ENCODE measurements around the gene ABHD17C.
"Not testable (repeated sequence)": the region's sequence is repeated elsewhere in the genome, so short reads cannot be mapped to it uniquely, and the experiment has no call there.

Gene ABHD17C
- total RNA-seq: 2.9 to 6.6 reads per million in 2 donors

DNA sequence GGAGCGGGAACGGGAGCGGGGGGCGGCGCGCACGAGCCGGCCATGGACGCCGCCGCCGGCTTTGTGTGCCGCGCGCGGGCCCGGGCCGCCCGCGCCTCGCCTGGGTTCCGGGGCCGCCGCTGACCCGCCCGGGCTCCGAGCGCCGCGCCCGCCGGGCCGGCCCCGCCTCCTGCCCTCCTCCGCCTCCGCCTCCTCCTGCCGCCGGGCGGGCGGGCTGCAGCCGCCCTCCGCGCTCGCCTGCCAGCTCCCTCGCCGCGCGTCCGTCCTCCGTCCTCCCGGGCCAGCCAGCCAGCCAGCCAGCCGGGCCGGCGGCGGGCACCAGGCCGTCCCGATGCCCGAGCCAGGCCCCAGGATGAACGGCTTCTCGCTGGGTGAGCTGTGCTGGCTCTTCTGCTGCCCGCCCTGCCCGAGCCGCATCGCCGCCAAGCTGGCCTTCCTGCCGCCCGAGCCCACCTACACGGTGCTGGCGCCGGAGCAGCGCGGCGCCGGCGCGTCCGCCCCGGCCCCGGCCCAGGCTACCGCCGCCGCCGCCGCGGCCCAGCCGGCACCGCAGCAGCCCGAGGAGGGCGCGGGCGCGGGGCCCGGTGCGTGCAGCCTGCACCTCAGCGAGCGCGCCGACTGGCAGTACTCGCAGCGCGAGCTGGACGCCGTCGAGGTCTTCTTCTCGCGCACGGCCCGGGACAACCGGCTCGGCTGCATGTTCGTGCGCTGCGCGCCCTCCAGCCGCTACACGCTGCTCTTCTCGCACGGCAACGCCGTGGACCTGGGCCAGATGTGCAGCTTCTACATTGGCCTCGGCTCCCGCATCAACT lies at the start of gene ABHD17C:
ABHD17C (plus strand) TSS at position 212 of the 812 bp plus-strand sequence; CDS start at position 332, 120 bp downstream.
- peak; percentile 43 for DNase-seq

DNA sequence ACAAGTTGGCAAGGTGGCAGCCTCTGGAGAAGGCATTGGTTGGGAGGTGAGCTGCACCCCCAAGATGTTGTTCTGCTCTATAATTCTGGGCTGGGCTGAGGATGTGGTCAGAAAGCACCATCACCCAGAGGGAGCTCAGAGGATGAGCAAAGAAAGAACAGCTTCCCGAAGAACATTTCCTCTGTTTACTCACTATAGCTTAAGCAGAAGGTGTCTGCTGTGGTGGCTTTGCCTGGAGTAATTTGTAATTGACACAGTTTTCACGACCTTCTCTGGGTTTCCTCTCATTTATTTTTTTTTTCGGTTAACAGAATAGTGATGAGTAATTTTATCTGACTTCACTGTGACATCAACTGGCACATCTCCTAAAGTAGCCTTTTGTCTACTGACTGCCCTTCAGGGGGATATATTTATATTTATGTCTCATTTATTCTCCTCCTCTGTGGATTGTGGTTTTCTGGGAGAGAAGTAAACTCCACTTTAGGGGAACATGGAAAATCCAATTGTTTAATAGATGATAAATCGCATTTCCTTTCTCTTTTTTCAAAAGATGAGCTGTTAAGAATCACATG lies 49.5 kb upstream of the ABHD17C start:
- DNase-seq: no peak

DNA sequence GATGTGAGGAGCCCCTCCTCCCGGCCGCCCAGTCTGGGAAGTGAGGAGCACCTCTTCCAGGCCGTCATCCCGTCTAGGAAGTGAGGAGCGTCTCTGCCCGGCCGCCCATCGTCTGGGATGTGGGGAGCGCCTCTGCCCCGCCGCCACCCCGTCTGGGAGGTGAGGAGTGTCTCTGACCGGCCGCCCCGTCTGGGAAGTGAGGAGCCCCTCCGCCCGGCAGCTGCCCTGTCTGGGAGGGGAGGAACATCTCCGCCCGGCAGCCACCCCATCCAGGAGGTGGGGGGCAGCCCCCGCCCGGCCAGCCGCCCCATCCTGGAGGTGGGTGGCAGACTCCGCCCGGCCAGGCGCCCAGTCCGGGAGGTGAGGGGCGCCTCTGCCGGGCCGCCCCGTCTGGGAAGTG lies 47.7 kb upstream of the ABHD17C start:
- not testable (repeated sequence) for DNase-seq

DNA sequence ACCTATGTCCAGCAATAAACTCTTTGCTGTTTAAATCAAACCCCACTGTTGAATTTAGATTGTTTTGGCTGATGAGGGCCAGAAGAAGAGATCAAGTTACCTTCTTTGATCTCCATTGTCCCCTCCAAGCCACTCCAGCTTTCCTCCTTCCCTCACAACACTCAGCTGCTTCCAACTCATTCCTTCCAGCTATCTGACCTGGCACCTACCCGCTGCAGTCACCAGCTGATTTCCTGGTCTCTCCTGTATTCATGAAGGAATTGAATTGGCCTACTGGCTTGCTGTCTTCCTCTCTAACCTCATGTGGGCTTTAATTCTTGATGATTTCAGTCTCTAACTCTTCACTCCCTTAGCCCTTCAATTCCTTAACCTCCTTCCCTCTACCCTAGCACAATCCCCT lies 40.8 kb upstream of the ABHD17C start:
- DNase-seq: no peak

DNA sequence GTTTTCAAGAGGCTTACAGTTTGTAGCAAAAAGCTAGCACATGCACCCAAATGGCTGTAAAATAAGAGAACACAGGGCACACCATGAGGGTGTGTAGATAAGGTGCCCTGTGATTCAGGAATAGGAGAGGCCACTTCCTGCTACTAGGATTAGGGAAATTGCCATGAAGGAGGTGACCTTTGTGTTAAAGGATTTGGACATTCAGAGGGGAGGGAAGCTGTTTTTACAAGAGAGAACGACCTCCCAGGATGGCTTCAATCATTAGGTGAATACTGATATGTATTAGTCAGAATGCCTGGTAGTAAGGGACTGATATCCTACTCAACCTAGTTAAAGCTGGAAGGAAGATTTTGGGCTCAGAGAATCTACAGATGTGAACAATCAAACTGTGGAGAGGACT lies 35.7 kb upstream of the ABHD17C start:
- no peak for DNase-seq

DNA sequence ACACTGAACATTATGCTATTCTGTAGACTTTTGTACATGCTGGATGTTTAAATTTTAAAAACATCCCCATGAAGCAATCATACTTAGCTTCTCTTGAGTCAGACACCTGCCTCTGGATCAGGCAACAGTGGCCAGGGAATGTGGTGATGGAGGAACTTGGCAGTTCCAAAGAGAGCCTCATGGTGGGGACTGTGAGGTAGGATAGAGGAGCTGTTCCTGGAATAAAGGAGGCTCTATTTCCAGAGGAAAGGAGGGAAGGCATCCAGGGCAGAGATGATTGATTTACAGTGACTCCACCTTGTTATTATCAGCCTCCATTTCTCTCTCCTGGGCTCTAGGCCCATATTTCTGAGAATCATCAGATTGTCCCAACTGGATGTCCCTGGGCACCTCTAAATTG lies 35.0 kb upstream of the ABHD17C start:
- DNase-seq: no peak

DNA sequence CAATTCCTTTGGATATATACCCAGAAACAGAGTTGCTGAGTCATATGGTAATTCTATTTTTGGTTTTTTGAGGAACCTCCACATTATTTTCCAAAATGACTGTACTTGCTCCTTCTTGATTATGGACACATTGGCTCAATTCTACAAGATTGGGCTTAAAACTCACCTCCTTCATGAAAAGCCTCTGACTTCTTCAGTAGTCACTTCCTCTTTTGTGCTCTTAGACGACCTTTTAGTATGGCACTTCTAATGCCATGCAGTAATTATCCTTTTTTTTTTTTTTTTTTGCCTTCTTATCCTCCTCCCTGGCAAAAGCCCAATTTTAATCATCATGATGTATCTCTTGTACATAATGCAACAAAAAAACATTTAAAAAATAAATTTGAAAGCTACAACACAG lies 33.0 kb upstream of the ABHD17C start:
- no peak for DNase-seq

DNA sequence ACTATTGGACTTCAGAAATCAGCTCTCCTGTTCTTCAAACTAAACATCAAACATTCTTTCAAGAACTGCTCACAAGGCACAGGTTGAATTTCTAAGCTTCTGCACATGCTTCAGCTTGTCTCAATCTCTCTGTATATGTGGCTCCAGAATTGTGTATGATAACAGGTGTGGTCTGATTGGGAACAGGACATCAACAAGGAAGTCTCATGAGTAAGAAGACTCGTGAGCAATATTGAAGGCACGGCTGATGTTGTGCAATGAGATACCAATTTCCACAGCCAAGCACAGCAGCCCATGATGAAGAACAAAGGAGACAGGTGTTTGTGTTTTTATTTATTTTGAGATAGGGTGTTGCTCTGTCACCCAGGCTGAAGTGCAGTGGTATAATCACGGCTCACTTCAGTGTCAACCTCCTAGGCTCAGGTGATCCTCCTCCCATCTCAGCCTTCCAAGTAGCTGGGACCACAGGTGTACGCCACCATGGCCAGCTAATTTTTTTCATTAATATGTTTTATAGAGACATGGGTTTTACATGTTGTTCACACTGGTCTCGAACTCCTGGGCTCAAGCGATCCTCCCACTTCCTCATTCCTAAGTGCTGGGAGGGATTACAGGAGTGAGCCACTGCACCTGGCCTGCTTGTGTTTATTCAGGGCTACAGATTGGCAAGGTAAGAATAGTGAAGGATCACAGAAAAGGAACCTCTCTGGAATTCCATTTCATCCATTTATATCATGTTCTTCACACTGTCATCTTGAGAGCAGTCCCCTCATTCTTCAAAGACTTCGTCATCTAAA lies 32.2 kb upstream of the ABHD17C start:
- no peak for DNase-seq

DNA sequence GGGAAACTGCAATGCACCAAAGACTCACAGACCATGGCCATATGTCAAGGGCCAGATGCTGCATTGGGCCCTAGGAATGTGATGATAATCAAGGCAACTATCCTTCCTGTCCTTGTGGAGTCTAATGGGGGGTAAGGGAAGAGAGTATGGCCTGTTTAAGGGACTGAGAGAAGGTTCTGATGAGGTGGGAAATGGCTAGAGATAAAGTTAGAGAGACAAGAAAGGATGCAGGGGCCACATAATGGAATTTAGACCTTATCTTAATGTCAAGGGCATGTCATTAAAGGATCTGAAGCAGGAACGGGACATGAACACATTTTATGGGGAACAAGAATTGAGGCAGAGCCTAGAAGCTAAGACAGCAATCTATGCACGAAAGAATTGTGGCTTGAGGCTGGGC lies 30.0 kb upstream of the ABHD17C start:
- no peak for DNase-seq

DNA sequence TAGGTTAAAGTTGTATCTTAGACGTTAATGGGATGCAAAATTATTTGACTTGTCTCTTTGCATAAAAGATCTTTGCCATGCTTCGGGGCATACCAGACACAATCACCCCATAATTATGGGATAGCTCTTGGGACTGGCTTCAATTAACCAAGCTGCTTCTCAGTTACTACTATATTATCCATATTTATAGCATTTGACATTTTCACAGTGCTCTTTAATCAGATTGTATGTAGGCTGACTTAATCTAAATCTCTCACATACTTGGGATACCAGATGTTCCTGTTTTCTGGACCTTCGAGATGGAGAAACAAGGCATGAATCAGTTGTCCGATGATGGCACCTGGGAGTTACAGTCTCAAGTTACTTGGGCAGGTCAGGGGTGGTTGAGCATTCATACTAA lies 27.2 kb upstream of the ABHD17C start:
- DNase-seq: no peak

DNA sequence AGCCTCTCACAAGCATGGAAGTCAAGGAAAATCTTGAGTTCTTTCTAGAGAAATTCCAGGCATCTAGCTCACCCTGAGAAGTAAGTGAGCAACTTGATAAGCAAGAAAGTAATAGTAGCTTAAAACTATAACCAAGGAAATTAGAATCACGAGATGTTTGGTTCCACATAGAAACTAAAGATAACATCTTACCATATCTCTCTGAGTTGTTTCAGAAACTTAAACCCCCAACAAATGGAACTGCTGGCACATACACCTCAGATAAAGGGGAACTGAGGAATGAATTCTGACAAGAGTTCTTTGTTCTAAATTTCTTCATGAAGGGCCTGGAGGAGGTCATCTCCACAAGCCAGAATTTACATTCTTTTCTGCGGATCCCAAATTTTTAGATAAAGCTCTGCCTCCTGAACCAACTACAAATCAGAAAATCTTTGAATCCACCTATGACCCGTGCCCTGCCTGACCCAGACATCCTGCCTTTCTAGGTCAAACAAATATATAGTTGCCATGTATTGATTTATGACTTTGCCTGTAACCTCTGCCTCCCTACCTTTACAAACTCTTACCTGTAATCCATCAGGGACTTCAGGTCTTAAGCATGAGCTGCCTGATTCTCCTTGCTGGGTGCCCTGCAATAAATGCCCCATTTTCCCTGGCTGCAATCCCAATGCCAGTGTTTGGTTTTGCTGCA lies 26.4 kb upstream of the ABHD17C start:
- no peak for DNase-seq

DNA sequence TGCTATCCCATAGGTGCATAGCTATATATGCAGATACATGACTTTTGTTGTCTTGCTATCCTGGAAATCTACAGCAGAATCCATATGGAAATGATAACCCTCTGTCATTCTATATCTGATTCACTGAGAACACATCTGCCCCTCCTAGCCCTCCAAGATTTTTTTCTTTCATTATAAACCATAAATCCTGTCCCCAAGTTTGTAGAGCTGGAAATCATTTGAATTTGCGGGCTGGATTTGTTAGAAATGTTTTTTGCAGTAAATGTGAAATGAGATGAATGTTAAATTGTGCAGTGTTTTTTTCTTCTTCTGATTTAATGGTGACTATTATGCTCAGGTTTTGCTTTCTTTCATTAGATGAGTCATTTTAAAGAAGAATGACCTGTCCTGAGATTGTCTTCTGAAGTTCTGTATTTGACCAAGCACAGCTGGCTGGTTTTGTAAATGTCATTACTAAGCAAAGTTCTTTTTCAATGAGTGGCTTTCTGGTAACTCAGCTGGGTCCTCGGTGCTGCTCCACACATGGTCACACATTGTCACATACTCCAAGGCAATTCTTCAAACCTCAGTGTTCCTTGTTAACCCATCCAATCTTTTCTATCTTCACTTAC lies 25.3 kb upstream of the ABHD17C start:
- no peak for DNase-seq

DNA sequence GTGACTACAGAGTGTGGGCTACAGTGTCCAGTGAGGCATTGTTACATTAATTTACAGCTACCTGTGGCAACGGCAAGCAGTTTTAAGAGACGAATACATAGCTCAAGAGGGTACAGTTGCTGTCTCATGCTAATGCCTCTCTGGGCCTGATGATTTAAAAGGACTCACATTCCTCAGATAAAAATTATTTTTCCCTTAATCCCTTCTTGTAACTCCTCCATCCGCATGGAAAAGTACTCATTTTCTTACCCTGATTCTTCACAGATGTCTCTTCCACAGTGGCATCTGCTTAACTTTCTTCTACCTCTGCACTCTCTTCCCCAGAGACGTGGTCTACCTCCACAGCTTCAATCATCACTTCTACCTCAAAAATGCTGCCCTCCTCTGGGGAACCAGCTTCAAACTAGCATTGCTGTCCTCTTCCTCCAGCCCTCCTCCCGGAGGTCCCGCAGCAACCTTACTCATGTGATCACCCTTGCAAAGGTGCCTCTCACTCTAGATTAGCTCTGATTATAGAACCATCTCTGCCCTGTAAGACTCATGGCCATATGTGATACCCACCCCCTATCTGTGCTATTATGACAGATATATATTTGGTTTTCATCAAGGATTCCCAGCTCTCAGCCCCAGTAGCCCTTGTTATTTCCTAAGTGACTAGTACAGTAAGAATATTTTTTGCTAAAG lies 21.4 kb upstream of the ABHD17C start:
- DNase-seq: no peak

DNA sequence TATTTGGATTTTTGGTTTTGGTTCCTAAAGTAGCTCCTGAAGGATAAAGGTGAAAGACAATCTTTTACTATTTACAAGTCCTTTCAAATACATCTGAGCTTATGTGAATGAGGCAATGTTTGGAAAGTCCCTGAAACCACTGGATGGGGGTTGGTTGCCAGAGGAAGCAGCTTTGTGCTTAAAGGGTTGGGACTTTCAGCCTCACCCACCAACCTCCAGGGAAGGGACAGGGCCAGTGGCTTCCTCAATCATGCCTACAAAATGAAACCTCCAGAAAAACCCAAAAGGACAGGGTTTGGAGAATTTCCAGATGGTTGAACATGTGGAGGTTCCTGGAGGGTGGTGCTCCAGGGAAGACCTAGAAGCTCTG lies 20.9 kb upstream of the ABHD17C start:
- no peak for DNase-seq

DNA sequence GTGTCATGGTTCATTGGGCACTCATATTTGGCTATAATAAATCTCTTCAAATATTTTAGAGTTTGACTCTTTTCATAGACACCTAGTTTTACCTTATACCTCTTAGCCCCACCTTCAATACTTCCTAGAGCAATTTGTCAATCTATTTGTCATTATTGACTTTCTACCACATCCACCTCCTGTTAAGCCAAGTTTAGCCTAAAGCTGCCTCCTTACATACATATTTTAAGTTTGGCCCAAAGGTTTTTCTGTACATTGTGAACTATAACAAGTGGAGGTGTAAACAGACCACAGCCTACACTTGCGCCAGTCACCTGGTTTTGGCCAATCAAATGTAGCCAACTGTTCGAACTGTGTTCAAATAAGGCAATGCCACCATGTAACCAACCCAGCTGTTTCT lies 18.1 kb upstream of the ABHD17C start:
- DNase-seq: no peak

DNA sequence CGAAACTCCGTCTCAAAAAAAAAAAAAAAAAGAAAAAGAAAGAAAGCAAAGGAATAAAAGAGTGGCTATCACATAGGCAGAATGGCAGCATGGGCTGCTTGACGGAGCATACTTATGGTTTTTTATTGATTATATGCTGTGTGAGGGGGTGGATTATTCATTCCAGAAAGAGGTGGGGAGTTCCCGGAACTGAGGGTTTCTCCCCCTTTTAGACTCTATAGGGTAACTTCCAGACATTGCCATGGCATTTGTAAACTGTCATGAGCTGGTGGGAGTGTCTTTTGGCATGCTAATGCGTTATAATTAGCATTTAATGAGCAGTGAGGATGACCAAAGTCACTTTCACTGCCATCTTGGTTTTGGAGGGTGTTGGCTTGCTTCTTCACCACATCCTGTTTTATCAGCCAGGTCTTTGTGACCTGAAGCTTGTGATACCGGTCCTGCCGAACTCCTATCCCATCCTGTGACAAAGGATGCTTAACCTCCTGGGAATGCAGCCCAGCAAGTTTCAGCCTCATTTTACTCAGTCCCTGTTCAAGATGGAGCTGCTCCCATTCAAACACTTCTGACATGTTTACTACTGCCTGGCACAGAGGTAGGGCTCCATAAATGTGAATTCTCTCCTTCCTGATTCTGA lies 15.8 kb upstream of the ABHD17C start:
- DNase-seq: no peak

DNA sequence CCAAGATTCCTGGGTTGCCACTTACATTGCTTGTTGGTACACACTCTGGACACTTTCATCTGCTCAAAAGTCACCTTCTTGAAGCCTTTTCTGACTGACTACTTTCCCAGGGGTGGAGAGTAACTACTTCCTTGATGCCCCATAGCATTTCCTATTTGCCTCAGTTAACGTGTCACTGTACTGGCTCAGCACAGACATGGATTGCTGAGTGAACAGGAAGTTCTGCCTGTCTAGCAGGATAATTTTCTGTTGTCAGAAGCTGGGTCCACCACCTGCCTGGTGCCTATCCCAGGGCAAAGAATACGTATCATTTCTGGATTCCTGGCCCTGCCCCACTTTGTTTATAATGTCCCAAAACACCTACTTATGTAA lies 15.3 kb upstream of the ABHD17C start:
- no peak for DNase-seq

DNA sequence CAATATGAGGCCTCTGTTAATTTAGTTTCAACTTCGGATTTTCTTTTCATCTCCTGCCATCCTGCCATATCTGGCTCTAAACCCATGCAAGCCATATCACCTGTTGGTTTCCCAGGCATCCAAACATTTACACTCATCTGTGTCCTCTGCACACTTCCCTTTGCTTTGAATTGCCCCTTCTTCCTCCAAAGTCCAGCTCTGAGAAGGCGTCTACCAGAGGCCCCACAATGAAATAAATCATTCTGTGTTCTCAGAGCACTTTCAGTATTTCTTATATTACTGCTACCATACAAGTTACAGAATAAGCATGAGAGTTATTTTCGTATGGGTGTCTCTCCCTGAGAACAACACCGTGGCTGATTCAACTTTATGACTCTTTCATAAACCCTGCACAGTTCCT lies 12.9 kb upstream of the ABHD17C start:
- no peak for DNase-seq

DNA sequence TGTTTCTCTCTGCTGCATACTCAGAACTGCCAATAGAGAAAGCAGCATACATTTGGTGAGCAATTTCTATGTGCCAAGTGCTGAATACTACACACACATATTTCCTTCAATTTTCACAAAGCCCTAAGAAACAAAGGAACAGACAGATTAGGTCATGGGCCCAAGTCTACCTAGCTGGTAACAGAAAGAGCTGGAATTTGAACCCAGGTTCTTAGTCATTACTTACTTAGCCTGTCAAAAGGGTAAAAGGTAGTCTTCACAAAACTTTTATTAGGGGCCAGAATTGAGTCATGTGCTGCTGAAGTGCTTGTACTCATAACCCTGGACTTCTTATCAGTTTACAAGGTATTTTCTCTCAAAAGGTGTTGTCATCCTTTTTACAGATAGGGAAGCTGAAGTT lies 10.4 kb upstream of the ABHD17C start:
- no peak for DNase-seq

DNA sequence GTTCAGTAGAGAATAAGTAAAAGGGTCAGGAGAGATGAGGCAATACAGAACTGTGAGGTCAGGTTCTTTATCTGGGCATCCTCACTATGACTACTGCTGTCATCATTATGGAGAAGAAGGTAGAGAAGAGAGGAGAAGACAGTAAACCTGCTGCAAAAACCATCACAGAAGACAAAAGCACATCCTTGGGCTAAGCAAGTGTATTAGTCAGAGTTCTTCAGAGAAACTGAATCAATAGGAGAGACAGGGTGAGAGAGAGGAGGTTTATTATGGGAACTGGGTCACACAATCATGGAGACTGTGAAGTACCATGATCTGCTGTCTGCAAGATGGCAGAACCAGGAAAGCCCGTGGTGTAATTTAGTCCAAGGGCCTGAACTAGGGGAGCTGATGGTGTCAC lies 9.5 kb upstream of the ABHD17C start:
- DNase-seq: no peak

DNA sequence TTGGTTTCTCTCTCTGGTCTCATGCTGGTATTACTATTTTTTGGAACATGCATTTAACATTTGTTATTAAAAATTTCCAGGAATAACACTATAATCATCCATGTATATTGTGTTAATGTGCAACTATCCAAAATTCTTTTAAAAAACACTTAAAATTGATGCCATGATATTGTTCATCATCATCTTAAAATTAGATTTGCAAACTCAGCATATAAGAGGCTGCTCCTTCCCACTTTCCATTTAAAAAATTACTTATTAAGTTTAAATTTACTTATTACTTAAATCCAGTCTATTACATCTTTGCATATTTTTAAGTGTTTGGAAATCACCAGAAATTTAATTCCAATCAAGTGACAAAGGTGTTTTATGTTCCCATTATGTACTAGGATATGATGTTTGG lies 5.8 kb upstream of the ABHD17C start:
- DNase-seq: no peak

DNA sequence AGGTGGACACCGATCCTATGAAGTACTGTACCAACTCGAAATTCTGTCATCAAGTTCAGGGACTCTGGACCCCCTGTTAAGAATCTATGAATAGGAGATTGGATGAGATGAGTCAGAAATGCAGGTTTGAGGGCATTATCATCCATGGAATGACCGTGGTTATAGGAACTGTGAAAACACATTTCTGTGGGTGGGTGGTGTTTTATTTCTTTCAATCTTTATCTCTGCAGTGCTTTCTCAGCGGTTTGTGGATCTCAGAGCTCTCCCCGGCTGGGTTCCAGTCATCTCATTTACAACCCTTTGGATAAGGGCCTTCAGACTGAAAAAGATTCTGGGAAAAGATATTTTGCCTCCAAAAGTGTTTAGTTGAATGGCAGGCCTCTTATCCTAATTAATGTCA lies 5.4 kb upstream of the ABHD17C start:
- DNase-seq: no peak
